RWPE1 (cell line): ENCODE measurements around the gene SLC16A3.

Experiments
- CTCF ChIA-PET: fragments of 350-600 bp; sonication (Branson Sonifier 250); formaldehyde crosslinking; extraction: SDS; loops from one replicate; lab custom pipeline; 2021; lab: Yijun Ruan, JAX
- POLR2A ChIA-PET: fragments of 400-600 bp; formaldehyde crosslinking; extraction: SDS; loops from one replicate; lab custom pipeline; 2020; ENCODE audit warnings: antibody characterized with exemption; ENCODE audit not compliant: low non-redundant PET; lab: Yijun Ruan, JAX
- DNase-seq: peaks from one replicate; pipeline ENCODE4 v3.0.0; 2012; ENCODE audit warnings: low spot score
- H3K27ac ChIP-seq: fragments of 450-650 bp; 2 replicates; pipeline ENCODE4 v1.5.1; 2017
- TF ChIP-seq, protein P1 (sequence below): fragments of 450-650 bp; conservative IDR thresholded peaks from 2 replicates; pipeline ENCODE4 v1.5.1; 2017; ENCODE audit warnings: low read depth, mild to moderate bottlenecking

The SLC16A3 gene

DNA sequence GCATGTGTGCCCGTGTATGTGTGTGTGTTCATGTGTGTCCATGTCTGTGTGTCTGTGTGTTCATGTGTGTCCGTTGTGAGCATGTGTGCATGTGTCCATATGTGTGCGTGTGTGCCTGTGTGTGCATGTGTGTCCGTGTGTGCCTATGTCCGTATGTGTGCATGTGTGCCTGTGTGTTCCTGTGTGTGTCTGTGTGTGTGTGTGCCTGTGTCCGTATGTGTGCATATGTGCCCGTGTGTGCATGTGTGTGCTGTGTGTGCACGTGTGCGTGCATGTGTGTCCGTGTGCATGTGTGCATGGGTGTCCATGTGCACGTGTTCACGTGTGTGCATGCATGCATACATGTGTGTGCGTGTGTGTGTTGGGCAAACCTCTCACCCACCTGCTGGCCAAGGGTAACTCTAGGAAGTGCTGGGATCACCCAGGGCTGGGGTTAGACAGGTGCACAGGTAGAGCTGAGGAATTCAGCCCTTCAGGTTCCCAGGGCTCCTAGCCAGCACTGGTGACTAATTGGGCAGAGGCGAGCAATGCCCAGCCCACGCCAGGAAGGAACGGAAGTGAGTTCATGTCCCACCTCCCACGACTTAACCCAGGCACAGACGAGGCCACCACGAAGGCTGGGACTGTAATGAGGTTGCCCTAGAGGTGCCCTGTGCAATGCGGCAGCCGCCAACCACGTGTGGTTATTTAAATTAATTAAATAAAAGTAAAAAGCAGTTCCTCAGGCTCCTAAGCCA lies 52.8 kb downstream of the SLC16A3 start:
- H3K27ac ChIP-seq, result peak overlapping the region; percentile 100
- DNase-seq, result peak; percentile 83
- POLR2A ChIA-PET, result no interaction called here
- TF ChIP-seq, protein P1, sequence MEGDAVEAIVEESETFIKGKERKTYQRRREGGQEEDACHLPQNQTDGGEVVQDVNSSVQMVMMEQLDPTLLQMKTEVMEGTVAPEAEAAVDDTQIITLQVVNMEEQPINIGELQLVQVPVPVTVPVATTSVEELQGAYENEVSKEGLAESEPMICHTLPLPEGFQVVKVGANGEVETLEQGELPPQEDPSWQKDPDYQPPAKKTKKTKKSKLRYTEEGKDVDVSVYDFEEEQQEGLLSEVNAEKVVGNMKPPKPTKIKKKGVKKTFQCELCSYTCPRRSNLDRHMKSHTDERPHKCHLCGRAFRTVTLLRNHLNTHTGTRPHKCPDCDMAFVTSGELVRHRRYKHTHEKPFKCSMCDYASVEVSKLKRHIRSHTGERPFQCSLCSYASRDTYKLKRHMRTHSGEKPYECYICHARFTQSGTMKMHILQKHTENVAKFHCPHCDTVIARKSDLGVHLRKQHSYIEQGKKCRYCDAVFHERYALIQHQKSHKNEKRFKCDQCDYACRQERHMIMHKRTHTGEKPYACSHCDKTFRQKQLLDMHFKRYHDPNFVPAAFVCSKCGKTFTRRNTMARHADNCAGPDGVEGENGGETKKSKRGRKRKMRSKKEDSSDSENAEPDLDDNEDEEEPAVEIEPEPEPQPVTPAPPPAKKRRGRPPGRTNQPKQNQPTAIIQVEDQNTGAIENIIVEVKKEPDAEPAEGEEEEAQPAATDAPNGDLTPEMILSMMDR, result no peak
- CTCF ChIA-PET, result interaction anchor here (0.5 to 0.6 kb wide), 2 partner anchors 78 to 321 kb away, joined by 3 to 5 read pairs; no protein-coding TSS in a partner anchor

DNA sequence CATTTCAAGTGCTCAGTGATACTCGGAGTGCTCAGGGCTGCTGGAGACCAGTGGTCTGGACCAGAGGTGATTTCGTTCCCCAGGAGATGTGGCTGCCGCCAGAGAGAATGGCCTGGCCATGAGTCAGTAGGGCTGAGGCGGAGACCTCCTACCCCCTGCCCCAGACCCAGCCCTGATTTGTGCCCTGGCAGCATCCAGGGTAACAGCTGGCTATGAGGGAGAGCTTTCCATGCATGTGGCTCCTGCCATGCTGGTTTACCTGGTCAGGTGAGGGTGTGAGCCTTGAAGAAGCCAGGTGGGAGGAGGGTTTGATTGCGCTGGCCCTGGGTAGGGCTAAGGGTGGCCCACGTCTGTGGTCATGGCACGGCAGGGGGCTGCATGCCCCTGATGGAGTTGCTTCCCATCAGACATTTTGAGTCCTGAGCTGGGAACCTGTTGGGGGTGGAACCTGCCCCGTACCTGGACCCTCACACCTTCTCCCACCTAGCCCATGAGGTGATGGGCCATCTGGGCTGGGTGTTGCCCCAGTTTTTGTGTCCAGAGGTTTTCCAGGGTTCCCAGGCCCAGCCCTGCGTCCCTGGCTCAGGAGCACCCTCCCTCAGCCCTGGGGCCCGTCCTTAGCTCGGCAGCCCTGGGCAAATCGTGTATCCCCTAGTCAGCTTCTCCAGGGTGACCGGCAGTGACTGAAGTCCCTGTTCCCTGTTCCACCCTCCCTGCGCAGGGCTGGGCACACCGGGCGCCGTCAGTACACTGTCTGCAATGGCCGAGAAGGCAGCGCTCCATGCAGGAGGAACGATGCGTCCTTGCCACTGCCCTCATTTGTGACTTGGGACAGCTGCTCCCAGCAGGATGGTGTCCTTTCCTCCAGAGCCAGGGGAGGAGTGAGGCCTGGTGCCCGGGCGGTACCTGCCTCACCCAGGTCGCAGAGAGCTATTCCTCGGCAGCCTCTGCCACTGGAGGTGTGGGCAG lies 53.7 kb downstream of the SLC16A3 start:
- H3K27ac ChIP-seq, result peak overlapping the region; percentile 100
- CTCF ChIA-PET, result no interaction called here
- DNase-seq, result no peak
- TF ChIP-seq, protein P1, result no peak
- POLR2A ChIA-PET, result interaction anchor here (1.0 kb wide), 1 partner anchor 9 kb away, joined by 4 read pairs; the partner anchor contains the start of gene CSNK1D

DNA sequence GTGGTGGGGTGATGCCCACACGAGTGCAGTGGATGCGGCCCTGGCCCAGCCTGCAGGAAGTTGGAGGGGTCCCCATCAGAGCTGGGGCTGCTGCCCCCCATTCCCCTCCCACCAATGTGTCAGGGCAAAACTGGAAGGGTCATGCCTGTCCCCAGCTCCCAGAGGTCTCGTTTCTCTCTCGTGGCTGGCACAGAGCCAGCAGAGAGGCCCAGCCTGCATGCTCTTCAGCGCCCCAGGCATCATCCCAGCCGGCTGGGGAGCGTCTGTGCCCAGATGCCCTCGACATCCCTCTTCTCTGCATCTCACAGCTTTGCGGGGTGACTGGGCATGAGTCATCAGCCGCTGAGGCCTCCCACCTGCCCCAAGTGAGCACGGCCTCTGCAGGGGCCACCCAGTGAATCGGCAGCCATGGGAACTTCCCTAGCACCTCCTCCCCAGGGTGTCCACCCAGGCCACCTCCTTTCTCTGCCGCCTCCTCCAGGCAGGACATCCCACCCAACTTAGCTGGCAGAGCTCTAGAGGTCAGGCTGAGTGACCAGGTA lies 54.4 kb downstream of the SLC16A3 start:
- TF ChIP-seq, protein P1, result no peak
- ChIA-PET POLR2A (interaction anchor here (1.0 to 1.1 kb wide), 2 partner anchors 9 to 10 kb away, joined by 4 to 5 read pairs; partner anchors contain the start of gene CSNK1D), CTCF (interaction anchor here (0.6 kb wide), 1 partner anchor 43 kb away, joined by 3 read pairs; no protein-coding TSS in a partner anchor)
- H3K27ac ChIP-seq, result peak overlapping the region; percentile 100
- peak; percentile 91 for DNase-seq

DNA sequence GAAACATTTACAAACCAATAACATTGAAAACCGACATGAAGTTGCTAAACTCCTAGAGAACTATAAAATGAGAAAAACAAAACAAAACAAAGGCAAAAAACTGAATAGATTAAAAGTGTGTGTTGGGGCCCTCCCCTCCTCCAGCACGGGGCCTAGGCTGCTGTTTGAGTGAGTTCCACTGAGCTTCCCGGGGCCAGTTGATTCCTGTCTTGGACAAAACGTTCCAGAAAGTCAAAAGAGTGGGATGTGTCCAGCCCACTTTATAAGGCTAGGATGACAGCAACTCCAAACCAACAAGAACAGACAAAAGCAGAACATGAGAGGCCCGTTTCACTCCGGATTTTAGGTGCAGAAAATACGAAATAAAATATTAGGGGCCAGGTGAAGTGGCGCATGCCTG lies 56.3 kb downstream of the SLC16A3 start:
- POLR2A ChIA-PET, result no interaction called here
- CTCF ChIA-PET, result no interaction called here
- TF ChIP-seq, protein P1, result no peak
- H3K27ac ChIP-seq, result peak overlapping the region; percentile 100
- DNase-seq, result no peak

DNA sequence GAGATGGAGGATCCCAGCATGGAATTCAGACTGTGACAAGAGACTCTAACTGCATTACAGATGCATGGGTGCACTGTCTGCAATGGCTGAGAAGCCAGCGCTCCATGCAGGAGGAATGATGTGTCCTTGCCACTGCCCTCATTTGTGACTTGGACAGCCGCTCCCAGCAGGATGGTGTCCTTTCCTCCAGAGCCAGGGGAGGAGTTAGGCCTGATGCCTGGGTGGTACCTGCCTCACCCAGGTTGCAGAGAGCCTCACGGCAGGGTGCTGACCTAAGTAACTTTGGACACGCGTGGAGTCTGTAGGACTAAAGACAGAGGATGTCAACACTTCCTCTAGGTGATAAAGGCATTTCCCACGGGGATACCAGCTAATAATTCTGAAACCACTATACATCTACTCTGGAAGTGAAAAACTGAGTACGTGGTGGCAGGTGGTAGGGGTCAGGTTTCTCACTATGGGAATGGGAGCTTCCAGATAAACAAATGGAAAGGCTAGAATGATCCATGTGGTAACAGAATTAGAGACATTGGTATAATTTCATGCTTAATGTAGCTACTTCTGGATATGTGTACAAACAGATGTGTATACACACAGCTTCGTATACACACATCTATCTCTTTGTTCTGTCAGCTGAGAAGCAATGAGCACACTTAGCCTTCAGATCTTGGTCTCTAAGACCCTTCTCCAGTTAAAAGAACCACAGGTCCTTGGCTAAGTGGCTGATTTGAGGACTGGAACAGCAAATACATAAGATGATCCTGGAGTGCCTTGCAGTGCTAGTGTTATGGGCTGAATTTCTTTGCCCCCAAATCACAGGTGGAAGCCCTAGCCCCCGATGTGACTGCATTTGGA lies 58.4 kb downstream of the SLC16A3 start:
- ChIA-PET CTCF (no interaction called here), POLR2A (no interaction called here)
- no peak for DNase-seq
- TF ChIP-seq, protein P1, result no peak
- H3K27ac ChIP-seq, result peak overlapping the region; percentile 100
